Measurements from ENCODE around the gene CXorf65. TPM values are rescaled to one million over a fixed set of nuclear protein-coding genes. Genes with fewer than 3 reads are reported as not detected.
A peak's percentile ranks its signal among the peaks of the same experiment; 100 is the strongest.

Gene CXorf65
- total RNA-seq, 2 donors from 2014 or later: not detected

DNA sequence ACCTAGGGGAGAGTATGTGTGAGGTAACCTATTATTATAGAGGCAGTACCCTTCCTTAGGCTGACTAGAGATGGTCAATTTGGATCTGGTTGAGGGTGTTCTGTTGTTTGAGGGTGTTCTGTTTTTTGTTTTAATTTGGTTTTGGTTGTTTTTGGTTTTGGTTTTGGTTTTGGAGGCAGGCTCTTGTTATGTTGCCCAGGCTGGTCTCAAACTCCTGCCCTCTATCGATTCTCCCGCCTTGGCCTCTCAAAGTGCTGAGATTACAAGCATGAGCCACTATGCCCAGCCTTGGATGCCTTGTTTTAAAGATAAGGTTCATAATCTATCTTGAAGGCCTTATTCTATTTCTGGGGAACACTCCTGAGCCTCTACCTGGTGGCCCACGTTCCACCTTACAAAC lies 912 bp downstream of the CXorf65 start:
- TF ChIP-seq, protein P1, sequence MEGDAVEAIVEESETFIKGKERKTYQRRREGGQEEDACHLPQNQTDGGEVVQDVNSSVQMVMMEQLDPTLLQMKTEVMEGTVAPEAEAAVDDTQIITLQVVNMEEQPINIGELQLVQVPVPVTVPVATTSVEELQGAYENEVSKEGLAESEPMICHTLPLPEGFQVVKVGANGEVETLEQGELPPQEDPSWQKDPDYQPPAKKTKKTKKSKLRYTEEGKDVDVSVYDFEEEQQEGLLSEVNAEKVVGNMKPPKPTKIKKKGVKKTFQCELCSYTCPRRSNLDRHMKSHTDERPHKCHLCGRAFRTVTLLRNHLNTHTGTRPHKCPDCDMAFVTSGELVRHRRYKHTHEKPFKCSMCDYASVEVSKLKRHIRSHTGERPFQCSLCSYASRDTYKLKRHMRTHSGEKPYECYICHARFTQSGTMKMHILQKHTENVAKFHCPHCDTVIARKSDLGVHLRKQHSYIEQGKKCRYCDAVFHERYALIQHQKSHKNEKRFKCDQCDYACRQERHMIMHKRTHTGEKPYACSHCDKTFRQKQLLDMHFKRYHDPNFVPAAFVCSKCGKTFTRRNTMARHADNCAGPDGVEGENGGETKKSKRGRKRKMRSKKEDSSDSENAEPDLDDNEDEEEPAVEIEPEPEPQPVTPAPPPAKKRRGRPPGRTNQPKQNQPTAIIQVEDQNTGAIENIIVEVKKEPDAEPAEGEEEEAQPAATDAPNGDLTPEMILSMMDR (IDR thresholded peaks at IDR 0.05): no peak
- intact Hi-C loops (cut with DNase I): no loop called here
- no peak for DNase-seq

DNA sequence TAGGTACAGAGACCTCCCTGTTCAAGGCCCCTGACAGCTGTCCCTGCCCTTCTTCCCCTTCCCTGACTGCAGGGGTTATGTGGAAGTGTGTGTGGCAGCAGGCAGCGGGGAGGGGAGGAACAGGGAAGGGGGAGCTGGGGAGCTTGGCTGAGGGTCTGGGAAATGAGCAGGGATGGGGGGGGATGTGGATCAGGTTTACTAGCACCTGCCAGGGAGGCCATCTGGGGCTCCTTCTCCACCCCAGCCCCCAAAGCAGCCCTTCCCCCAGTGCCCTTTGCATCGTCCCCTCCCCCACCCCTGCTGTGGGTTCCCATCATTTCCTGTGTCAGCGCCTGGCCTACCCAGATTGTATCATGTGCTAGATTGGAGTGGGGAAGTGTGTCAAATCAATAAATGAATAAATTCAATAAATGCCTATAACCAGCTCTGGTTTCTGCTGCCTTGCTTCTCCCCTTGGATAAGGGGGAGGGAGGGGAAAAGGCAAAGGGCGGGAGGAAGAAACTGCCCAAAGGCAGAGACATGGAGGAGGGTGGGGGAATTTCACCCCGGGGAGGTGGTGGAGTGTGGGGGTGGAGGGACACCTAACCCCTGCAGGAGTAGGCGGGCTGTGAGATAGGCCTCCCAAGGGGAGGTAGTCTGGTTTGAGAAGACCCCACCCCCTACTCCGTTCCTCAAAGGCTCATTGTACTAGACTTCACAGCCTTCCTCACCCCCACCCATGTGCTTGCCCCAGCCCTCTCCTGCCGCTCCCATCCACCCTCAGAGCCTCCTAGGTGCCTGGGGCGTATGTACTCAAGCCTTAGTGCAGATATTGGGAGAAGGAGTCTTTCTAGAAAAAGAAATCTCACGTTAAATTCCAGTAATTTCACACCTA lies 3.2 kb downstream of the CXorf65 start:
- peak; percentile 49 for DNase-seq
- H3K27ac ChIP-seq: peak overlapping the region; percentile 44
- no peaks in the 10 kb centered on the region for H3K27me3 ChIP-seq
- peak overlapping the region in 1 of 2 donors; percentile 35 for H3K9ac ChIP-seq (ENCODE audit: low read depth in 2 of 2, low read length in 2 of 2)
- no peaks in the 10 kb centered on the region for H3K4me1 ChIP-seq
- H3K36me3 ChIP-seq: no peaks in the 10 kb centered on the region
- intact Hi-C loops (cut with DNase I): no loop called here
- TF ChIP-seq, protein P1 (IDR thresholded peaks at IDR 0.05): no peak
- no peak overlapping the region for H3K4me3 ChIP-seq
- no peaks in the 10 kb centered on the region for H3K9me3 ChIP-seq

More for the DNA sequence above, 912 bp downstream of the CXorf65 start:
- Histone ChIP-seq H3K4me1 (no peaks in the 10 kb centered on the region), H3K4me3 (no peak overlapping the region), H3K27ac (no peak overlapping the region), H3K36me3 (no peaks in the 10 kb centered on the region), H3K27me3 (no peaks in the 10 kb centered on the region), H3K9ac (ENCODE audit: low read depth in 2 of 2, low read length in 2 of 2) (no peak overlapping the region), H3K9me3 (no peaks in the 10 kb centered on the region)

DNA sequence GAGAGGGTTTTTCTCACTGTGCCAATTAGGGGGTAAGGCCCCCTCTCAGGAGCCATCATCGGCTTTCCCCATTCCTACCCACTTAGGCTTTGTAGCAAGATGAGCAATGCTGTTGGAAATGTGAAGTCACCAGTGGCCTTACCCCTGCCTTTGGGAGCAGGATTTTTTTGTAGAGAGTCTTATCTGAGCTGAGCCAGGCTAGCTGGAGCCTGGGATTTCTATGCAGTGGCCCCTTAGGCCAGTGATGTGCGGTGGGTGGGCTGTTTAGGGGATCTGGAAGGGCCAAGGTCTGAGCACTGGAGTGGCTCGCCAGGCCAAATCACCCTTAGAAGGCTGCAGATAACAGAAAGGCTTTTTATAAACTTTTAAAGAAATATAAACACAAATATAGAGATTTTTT lies 4.2 kb downstream of the CXorf65 start:
- no peak for DNase-seq

DNA sequence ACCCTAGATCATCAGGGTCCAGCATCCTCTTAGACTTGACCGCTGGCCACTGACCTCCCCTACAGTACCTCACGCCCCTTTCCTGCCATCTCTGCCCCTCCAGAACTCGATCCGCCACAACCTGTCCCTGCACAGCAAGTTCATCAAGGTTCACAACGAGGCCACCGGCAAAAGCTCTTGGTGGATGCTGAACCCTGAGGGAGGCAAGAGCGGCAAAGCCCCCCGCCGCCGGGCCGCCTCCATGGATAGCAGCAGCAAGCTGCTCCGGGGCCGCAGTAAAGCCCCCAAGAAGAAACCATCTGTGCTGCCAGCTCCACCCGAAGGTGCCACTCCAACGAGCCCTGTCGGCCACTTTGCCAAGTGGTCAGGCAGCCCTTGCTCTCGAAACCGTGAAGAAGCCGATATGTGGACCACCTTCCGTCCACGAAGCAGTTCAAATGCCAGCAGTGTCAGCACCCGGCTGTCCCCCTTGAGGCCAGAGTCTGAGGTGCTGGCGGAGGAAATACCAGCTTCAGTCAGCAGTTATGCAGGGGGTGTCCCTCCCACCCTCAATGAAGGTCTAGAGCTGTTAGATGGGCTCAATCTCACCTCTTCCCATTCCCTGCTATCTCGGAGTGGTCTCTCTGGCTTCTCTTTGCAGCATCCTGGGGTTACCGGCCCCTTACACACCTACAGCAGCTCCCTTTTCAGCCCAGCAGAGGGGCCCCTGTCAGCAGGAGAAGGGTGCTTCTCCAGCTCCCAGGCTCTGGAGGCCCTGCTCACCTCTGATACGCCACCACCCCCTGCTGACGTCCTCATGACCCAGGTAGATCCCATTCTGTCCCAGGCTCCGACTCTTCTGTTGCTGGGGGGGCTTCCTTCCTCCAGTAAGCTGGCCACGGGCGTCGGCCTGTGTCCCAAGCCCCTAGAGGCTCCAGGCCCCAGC lies 5.7 kb downstream of the CXorf65 start:
- DNase-seq: no peak
- no peak overlapping the region for H3K27ac ChIP-seq
- no peaks in the 10 kb centered on the region for H3K27me3 ChIP-seq
- no peaks in the 10 kb centered on the region for H3K9me3 ChIP-seq
- intact Hi-C loops (cut with DNase I): no loop called here
- no peaks in the 10 kb centered on the region for H3K36me3 ChIP-seq
- TF ChIP-seq, protein P1 (IDR thresholded peaks at IDR 0.05): no peak
- H3K9ac ChIP-seq (ENCODE audit: low read depth in 2 of 2, low read length in 2 of 2): no peak overlapping the region
- H3K4me1 ChIP-seq: no peaks in the 10 kb centered on the region
- no peak overlapping the region for H3K4me3 ChIP-seq

More for the DNA sequence above, 4.2 kb downstream of the CXorf65 start:
- TF ChIP-seq, protein P1 (IDR thresholded peaks at IDR 0.05): no peak
- H3K9me3 ChIP-seq: no peaks in the 10 kb centered on the region
- H3K4me1 ChIP-seq: no peaks in the 10 kb centered on the region
- H3K9ac ChIP-seq (ENCODE audit: low read depth in 2 of 2, low read length in 2 of 2): no peak overlapping the region
- no peaks in the 10 kb centered on the region for H3K27me3 ChIP-seq
- no peak overlapping the region for H3K27ac ChIP-seq
- H3K4me3 ChIP-seq: no peak overlapping the region
- no peaks in the 10 kb centered on the region for H3K36me3 ChIP-seq
- intact Hi-C loops (cut with DNase I): no loop called here

DNA sequence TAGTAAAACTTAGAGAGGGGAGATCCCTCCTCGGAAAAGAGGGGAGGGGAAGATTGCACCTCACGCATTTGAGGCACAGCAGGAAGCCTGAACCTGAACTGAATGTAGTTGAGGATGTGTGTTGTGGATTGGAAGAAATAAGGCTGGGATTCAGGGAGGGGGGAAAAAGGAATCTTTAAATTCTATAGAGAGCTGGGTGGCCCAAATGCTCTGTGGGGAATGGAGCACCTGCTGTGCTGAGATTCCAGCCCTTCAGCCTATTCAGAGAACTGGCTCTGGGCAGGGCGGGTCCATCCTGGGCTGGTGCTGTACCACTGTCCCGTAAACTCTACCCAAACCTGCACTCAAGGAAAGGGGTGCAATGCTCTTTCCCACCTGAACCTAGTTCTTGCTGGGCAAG lies 6.8 kb downstream of the CXorf65 start:
- intact Hi-C loops (cut with DNase I): no loop called here
- H3K9ac ChIP-seq (ENCODE audit: low read depth in 2 of 2, low read length in 2 of 2): no peak overlapping the region

More for the DNA sequence above, 6.8 kb downstream of the CXorf65 start:
- Histone ChIP-seq H3K27ac (no peak overlapping the region), H3K36me3 (no peaks in the 10 kb centered on the region), H3K9me3 (no peaks in the 10 kb centered on the region), H3K27me3 (no peaks in the 10 kb centered on the region), H3K4me1 (no peaks in the 10 kb centered on the region), H3K4me3 (no peak overlapping the region)
- TF ChIP-seq, protein P1 (IDR thresholded peaks at IDR 0.05): no peak
- no peak for DNase-seq
